ENCODE measurements around the gene NDEL1.

NDEL1 gene

DNA sequence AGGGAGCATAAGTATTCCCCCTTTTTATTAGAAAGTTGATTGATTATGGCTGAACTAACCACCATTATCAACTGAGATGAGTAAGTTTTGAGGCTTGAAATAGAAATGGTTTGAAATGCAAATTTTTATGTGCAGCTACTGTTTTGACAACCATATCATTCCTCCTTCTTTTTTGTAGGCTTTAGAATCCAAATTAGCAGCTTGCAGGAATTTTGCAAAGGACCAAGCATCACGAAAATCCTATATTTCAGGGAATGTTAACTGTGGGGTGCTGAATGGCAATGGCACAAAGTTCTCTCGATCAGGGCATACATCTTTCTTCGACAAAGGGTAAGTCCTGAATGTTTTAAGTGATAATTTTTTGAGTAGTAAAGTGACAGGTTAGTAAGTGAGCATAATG lies 24.1 kb downstream of the NDEL1 start:
- DNase-seq: no peak

DNA sequence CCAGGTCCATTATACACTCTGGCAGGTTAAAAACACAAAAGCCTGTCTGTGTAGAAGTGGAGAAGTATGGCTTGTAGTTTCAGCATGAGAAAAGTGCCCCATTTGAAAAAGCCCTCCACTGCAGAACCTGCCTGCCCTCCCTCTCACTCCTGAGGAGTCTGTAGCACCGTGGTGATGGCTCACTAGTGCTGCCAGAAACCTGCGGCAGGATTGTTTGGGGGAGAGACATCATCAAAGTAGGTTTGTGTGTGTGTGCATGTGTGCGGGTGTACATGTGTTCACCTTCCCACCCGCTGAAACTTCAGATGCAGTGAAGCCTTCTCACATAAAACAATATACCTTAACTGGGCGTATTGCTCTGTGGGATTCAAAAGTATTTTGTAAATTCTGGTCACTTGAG lies 26.9 kb downstream of the NDEL1 start:
- no peak for DNase-seq

DNA sequence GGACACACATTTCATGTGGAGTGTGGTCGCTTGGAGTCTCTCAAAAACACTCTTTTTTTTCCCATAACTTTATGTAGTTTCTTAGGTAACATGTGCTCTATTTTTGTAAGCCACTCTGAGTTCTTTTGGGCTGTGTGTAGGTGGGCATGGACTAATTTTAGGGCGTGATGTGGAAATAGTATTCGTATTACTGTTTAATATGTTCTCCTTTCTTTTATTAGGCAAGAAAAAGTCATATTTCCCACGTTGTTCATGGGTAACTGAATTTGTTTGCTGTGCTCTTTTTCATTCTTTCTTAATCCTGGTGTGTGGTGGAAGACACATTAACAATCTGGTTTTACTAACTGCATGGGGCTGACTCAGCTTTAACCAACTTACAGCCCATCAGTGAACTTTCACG lies 27.4 kb downstream of the NDEL1 start:
- peak; percentile 63 for DNase-seq

DNA sequence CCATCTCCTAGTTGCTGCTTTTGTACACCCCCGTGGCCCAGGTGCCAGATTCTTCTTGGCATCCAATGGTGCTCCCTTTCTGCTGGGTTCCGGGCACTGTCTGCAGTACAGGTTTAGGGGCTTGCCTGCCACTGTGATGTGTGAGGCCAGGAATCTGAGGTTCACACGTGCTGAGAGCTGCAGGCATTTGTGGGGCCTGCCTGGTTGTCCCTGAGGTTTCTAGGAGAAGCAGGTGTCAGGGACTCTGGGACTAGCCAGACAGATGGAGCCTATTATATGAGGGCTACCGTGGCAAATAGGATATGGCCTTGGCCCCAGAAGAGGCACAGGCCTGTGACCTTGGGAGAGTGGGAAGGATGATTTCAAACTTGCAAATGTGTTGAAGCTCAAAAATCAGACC lies 29.3 kb downstream of the NDEL1 start:
- DNase-seq: no peak

DNA sequence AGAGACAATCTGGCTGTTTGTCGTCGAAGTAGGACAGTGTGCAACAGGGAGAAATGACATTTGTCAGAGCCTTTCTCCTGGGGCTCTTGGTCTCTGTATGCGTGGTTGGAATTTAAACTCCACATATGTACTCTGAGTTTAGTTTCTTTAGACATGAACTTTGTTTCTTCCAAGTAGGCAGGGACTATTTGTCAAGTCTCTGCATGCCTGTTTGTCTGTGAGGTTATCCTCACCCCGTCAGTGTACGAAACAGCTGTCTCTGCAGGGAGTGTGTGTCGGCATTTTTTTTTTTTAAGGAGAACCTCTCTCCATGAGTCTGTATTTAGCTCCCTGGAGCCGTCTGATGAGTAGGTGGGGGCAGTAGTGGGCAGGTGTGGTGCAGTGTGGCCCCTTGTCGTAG lies 29.7 kb downstream of the NDEL1 start:
- no peak for DNase-seq

DNA sequence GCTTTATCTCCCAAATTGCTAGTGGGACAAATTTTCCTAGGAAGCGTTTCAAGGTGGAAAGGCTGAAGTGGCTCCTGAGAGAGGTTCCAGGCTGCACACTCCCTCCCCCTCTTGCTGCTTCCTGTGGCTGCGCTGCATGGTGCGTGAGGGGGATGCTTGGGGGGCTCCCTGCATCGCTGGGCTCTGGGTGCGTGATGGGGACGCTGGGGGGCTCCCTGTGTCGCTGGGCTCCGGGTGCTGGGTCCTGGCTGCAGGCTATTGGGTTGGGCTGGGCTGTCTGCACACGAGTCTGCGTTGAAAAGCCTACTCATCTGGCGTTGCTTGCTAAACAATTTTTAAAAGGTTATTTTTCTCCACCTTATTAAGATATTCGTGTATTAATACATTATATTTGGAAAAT lies 30.1 kb downstream of the NDEL1 start:
- no peak for DNase-seq

DNA sequence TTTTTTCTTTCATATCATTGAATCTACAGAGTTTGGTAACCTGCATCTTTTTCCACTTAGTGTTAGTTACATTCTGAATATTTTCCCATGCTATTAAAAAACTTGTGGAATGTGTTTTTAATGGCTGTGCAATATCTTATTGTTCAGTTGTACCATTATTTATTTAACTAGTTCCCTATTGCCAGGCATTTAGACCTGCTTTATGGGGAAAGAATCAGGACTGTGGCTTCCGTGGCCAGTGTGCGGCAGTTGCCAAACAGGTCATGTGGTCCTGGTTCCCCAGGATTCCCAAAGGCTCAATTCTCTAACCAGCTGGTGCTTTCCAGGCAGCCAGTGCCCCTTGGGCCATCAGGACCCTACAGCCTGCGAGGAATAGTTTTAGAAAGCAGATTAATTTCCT lies 30.8 kb downstream of the NDEL1 start:
- peak; percentile 54 for DNase-seq

DNA sequence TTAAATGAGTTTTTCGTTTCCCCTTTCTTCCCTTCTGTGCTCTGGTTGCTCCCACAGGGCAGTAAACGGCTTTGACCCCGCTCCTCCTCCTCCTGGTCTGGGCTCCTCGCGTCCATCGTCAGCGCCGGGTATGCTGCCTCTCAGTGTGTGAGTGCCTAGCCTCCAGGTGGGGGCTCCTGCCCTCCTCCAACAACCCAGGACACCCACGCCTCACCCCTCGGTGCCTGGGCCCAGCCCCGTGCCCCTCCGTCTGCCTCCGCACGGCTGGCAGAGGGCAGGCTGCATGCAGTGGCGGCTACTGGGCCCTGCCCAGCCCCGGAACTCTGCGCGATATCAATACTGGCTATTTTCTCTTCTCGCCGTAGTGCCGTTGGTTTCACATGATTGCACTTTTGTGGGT lies 31.2 kb downstream of the NDEL1 start:
- no peak for DNase-seq

DNA sequence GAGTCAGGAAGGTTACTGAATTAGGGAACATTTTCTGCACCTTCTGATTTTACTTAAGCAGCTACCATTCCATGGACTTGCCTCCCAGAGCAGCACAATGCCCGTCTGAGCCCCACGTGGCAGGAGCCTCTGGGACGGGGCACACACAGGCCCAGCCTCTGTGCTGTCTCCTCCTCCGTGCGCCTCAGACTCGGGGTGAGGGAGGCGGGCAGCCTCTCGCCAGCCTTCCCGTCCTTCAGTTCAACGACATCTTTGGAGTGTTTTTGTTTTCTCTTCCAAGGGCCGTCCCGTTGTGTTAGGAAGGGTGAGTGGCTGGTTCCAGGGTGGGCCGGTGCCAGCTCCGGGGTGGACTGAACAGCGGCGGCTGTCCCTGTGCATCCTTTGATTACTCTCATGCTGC lies 31.8 kb downstream of the NDEL1 start:
- DNase-seq: no peak

DNA sequence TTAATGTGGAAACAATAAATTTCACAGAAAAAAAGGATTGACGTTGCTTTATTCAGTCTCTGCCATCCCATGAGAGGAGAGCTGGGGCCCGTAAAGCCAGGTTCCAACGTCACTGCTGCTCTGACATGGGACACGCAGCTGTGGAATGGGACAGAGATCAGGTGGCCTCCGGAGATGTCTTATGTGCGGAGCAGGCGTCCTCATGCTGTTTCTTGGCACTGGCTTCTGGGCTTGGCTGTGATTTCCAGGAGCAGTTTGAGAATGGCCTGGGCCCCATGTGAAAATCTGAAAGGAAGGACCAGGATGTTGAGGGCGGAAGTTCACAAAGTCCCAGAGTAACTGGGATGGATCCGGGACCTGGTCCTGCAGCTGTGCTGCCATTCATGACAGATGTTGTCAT lies 32.4 kb downstream of the NDEL1 start:
- DNase-seq: no peak

DNA sequence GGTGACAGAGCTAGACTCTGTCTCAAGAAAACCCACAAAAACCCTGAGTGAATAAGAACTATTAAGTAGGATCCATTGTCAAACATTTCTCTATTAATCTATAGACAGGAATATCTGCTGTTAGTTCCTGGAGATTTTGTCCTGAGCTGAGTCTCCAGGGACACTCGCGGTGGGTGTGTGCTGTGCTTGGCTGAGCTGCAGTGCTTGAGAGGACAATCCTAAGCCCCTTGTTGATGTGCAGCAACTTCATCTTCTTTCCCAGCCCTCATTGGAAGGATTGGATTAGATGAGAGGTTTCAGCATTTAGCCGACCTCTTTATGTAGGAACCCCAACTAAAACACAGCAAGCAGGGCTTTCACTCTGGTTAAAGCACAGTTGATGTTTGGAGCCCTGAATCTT lies 33.3 kb downstream of the NDEL1 start:
- no peak for DNase-seq

DNA sequence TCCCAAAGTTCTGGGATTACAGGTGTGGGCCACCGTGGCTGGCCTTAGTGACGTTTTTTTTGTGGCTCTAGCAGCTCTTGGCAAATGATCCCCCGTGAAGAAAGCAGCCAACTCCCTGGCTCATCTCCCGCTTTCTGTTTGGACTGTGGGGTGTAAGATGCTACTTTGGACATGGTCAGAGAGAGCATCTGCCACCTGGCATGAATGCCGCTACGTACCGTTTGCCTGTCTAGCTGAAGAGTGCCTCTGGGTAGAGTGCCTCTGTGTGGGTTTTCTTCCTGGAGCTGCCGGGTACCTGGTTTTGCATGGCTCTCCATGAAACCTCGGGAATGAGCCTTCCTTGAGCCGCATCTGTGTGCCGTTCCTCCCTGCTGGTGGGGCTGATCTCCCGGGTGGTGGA lies 34.3 kb downstream of the NDEL1 start:
- no peak for DNase-seq

DNA sequence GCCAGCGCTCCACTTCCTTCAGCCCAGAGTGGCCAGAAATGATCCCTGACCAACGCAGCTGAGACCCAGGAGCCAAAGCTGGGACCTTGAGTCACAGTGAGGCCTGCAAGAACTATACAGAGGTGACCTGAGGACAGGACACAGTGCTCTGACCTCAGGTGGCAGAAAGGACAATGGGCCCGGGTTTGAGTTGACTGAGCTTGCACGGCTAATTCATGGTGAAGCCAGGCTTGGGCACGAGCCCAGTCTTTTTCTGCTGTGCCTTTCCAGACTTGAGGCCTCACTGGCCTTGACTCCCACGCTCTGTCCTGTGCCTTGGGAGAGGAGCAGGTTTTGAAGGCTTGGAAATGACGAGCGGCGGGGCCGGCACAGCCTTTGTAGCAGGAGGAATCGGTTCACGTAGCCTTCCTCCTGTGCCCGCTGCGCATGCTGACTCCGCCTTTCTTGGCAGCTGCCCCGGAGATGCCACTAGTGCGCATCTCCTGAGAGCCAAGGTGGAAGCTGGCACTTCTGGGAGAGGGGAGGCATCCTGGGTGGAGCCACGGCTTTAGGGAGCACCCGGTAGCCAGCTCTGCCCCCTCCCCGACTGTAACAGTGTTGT lies 34.9 kb downstream of the NDEL1 start:
- DNase-seq: no peak

DNA sequence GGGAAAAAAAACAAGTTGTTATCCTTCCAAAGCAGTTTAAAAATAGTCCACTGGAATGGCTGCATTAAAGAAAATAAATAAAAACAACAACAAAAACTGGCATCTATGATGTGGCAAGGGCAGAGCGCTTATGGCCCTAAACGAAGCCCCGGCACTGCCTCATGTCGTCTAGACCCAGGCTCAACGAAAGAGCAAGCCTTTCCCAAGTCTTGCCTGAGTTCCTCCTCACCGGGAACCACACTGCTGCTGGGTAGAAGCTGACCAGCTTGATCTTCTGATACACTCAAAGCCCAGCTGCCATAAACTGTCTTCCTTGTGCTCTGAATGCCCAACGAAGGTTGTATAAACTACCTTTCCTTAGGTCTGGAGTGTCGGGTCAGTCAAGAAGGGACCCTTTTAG lies 37.0 kb downstream of the NDEL1 start:
- no peak for DNase-seq

DNA sequence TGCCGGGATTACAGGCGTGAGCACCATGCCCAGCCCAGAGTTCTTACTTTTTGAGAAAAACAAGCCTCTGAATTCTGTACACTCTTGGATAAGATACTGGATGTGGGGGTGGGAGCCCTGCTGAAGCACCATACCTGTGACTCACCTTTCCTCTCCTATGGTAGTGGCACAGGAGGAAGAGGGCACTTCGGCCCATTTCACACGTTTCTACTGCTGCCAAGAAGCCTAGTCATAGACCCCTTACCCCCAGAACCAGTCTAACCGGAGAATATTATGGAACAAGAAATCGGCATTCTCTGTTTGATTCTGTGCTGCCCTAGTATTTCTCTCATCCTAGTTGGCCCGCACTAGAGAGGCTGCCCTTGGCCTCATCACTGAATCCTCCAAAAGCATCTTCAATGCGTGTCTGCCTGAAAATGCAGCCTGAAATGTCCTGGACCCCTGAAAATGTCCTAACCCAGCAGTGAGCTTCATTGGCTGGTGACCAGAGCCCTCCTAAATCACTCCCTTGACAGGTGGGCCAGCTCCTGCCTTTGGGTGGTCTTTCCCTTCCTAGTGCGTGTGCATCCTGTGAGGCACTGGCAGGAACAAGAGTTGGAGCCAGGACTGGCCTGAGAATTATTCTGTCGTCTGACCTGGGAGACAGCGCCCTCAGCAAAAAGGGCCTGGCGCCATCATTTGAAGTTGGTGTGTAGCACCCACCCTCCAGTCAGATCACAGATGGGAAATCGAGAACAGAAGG lies 37.9 kb downstream of the NDEL1 start:
- no peak for DNase-seq

DNA sequence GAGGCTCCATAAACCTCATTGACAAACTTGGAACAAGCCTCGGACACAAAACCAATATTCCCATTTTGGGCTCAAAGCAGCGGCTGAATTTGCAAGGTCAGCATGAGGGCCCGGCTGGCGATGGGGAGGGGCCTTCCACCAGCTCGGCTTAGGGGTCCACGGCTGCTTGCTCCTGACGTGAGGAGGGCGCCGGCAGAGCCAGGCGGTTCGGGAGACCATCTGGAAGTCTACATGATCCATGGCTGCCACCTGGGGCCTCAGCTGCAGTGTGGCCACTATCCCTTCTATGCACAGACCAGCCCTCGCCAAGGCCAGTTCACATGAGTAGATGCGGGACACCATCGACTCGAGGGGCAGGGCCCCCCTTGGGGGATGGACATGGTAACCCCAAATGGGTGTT lies 39.1 kb downstream of the NDEL1 start:
- DNase-seq: no peak

DNA sequence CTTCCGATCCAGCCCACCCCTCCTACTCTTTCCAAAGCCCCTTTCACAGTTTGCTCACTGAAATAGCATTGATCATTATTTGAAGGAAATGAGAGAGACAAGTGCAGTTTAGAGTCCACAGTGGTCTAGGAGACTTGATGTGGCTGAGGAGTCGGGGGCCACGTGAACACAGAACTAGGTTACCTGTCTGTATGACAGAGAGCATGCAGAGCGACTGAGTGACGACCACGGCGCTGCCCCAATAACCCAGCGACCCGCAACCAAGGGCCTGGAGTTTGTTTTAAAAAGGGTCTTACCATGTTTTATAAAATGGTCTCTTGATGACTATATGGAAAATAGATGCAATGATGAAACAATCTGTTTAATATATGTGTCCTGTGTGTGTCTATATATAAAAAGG lies 39.5 kb downstream of the NDEL1 start:
- DNase-seq: no peak

DNA sequence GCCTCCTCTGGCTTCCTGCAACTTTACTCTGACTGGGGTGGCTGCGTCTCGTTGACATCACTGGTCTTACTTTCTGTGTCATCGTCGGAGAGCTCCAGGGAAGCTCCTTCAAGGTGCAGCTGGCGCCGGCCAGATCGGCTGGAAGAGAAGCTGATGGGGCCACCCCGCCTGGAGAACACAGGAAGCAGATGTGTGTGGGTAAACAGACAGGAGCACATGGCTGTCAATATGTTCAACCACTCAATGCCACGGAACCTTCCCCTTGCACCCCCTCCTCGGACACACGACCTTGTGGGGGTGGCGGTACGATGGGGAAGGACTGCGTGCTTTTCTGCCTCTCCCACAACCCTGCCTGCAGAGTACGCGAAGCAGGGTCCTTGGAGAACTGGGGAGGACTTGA lies 40.1 kb downstream of the NDEL1 start:
- DNase-seq: no peak

DNA sequence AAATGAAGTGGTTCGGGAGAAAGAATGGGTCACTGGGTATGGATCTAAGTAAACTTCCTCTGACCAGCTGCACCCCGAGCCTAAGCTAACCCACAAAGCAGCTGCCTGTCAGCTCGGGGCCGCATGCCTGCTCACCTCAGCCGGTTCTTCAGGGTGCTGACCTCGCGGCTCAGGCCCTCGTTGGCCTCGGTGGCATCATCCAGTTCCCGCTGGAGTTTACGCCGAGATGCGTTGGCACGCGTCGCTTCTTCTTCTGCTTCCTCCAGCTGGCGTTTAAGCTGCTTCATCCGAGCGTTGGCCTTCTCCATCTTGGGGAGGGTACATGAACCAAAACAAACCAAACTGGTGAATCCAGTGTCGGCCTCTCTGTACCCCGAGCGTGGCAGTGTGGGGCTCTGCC lies 41.1 kb downstream of the NDEL1 start:
- DNase-seq: no peak

DNA sequence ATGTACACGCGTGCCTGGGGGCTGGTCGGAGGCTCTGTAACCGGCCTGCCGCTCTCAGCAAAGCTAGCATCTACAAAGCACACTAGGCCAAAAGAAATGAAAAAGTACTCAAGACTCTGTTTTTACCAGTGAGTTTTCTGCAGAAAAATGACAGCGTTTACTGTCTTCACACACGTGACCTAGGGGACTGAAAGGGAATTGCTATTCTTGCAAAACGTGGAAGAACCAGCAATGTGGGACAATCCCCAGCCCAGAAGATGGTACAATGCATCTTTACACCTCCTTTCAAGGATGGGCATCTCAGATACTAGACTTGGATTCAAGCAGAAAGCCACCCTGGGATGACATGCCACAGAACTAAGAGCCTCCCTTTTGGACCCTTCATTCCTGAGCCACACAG lies 41.5 kb downstream of the NDEL1 start:
- DNase-seq: no peak

DNA sequence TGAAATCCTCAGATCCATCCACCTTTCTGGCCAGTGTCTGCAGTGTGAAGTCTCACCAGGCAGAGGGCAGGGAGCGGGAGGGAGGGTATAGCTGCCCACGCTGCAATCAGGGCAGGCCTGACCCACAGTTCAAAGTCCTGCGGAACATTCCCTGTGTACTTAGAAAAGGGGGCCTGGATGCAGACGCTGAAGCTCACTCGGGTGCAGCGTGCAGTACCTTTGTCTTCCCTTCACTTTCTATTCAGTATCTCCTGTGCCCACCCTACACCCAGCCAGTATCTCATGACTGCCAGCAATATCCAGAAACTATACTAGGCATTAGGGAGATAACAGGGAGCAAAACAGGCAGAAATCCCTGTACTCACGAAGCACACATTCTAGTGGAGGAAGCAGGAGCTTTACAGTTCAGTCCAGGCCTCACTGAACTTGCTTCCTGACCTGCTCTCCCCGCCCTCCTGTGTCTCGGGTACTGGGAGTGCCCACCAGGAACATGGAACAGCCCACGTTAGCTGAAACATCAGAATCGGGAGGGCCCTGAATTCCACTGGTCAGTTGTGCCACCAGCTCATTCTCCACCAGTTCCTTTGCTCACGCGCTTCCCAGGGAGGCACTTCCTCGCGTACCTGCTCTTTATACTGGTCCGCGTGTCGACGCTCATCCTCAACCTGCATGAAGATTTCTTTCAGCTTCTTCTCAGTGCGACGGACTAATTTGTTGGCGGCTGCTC lies 42.2 kb downstream of the NDEL1 start:
- DNase-seq: no peak

DNA sequence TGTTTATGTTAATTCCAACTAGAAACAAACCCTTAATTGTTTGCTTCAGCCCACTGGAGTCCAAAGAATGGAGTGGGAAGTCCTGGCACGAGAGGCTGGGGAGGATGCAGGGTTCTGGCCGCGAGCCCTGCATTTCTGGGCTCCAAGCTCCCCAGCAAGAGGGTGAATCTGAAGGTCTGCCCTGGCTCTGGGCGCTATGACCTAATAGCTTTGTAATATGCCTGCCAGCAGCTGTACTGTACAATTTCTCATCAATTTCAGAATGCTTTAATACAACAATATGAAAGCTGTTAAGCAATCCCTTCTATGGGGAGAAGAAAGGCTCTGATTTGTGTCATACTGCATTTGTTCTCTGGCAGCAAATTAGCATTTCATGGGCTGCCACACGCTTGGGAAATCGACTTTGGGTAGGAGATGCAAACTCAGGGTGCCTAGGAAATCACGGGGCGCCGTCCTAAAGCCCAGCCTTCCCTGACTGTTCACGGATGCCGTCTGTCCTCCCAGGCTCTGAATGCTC lies 43.8 kb downstream of the NDEL1 start:
- no peak for DNase-seq

DNA sequence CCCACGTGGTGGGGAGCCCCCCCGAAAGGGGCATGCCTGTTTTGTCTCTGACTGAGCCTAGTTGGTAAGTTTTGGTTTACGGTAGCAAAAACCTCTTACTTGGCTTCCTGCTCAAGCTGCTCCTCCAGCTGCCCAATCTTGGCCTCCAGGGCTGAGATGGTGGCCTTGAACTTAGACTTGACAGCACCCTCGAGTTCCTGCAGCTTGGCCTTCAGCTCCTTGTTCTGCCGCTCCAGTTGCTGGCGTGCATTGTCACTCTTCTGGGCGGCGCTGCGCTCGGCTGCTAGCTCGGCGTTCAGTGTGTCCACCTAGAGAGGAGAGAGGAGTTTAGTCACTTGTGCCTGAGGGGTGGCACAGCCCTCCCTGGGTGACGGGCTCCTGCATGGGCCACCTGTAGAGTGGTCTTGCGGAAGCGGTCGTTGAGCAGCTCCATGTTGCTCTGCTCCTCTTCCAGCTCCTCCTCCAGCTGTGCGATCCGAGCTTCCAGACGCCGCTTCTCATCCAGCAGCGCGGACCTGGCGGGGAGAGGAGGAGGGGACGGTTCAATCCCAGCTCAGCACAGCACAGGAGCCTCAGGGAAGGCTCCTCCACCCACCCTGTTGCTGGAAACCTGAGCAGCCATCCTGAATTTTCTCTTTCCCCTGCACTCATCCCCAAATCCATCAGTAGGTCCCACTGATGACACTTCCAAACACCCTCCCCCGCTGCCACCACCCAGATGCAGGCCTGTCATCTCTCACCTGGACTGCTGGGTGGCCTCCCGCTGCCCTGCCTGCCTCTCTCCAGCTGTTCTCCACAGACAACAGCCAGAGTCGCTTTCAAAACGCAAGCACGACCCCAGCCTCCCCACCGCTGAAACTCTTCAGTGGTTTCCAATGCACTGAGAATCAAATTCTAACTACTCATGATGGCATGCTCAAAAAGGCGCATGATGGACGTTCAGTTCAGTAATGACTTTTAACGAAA lies 44.6 kb downstream of the NDEL1 start:
- DNase-seq: no peak

All from fibroblast of upper back skin (primary cell).